Activated effector memory CD4-positive, alpha-beta T cell treated with anti-CD3 and anti-CD28 coated beads, Interleukin-2, amount 50 U/mL, for 16 hours (primary cell): ENCODE results near the gene FBP1.
"Not testable (repeated sequence)": the region's sequence is repeated elsewhere in the genome, so short reads cannot be mapped to it uniquely, and the experiment has no call there.

Experiments used
- DNase-seq: peaks from one replicate; pipeline ENCODE4 v3.0.0-alpha.2; 2020

FBP1 gene

GRCh38 chr9:94568972-94569712, 70.2 kb downstream of the FBP1 start:
- DNase-seq, result no peak

- DNase-seq, result no peak
These were observed 70.9 kb downstream of the FBP1 start for GRCh38 chr9:94568250-94568889.

GRCh38 chr9:94567271-94567670, 72.0 kb downstream of the FBP1 start:
- DNase-seq, result no peak

GRCh38 chr9:94566550-94566949, 72.8 kb downstream of the FBP1 start:
- no peak for DNase-seq

- not testable (repeated sequence) for DNase-seq
These were observed 75.0 kb downstream of the FBP1 start for GRCh38 chr9:94564279-94564678.

- DNase-seq, result no peak
These were observed 75.8 kb downstream of the FBP1 start for GRCh38 chr9:94563548-94563947.

- no peak for DNase-seq
These were observed 79.1 kb downstream of the FBP1 start for GRCh38 chr9:94560237-94560636.

GRCh38 chr9:94557376-94557775, 81.9 kb downstream of the FBP1 start:
- DNase-seq, result no peak

GRCh38 chr9:94554439-94555331, 84.6 kb downstream of the FBP1 start, which contains the start of gene PCAT7:
Gene PCAT7 (plus strand): TSS chr9:94555083.
- DNase-seq, result no peak

- DNase-seq, result no peak
These were observed 85.3 kb downstream of the FBP1 start for GRCh38 chr9:94554078-94554438.
